Activated CD8-positive, alpha-beta memory T cell treated with anti-CD3 and anti-CD28 coated beads for 1 hour (primary cell): ENCODE data around the gene SSR1.
"Not testable (repeated sequence)": the region's sequence is repeated elsewhere in the genome, so short reads cannot be mapped to it uniquely, and the experiment has no call there.

Source experiments
- DNase-seq, 2 donors: peaks; one replicate each; pipeline ENCODE4 v3.0.0-alpha.2; 2020; ENCODE audit warnings: low read depth in 1 of 2; ENCODE audit errors: extremely low read depth in 1 of 2

Gene SSR1

GRCh38 chr6:7312616-7313504 lies at the start of gene SSR1:
SSR1 (minus strand) TSS chr6:7313199; CDS start chr6:7313120, 79 bp downstream.
- peak; percentile 76 to 90 for DNase-seq

GRCh38 chr6:7351916-7352315 lies 38.9 kb upstream of the SSR1 start:
- not testable (repeated sequence) for DNase-seq

GRCh38 chr6:7350591-7350990 lies 37.6 kb upstream of the SSR1 start:
- DNase-seq, result not testable (repeated sequence)

- not testable (repeated sequence) for DNase-seq
These were observed 34.6 kb upstream of the SSR1 start for GRCh38 chr6:7347551-7347997.

GRCh38 chr6:7344773-7345450 lies 31.9 kb upstream of the SSR1 start:
- DNase-seq, result not testable (repeated sequence)

GRCh38 chr6:7343546-7344475 lies 30.8 kb upstream of the SSR1 start:
- DNase-seq, result no peak

GRCh38 chr6:7341989-7342742 lies 29.2 kb upstream of the SSR1 start:
- DNase-seq, result no peak

- DNase-seq, result no peak
These were observed 28.3 kb upstream of the SSR1 start for GRCh38 chr6:7341271-7341670.

- DNase-seq, result not testable (repeated sequence)
These were observed 26.2 kb upstream of the SSR1 start for GRCh38 chr6:7339007-7339732.

GRCh38 chr6:7338031-7338430 lies 25.0 kb upstream of the SSR1 start:
- no peak for DNase-seq

GRCh38 chr6:7335519-7335918 lies 22.5 kb upstream of the SSR1 start:
- no peak for DNase-seq

- DNase-seq, result no peak
These were observed 21.7 kb upstream of the SSR1 start for GRCh38 chr6:7334685-7335084.

- no peak for DNase-seq
These were observed 19.2 kb upstream of the SSR1 start for GRCh38 chr6:7332090-7332745.

- DNase-seq, result no peak
These were observed 18.5 kb upstream of the SSR1 start for GRCh38 chr6:7331452-7331851.

GRCh38 chr6:7328243-7328642 lies 15.2 kb upstream of the SSR1 start:
- no peak for DNase-seq

GRCh38 chr6:7325750-7326149 lies 12.8 kb upstream of the SSR1 start:
- no peak for DNase-seq

GRCh38 chr6:7324520-7324919 lies 11.5 kb upstream of the SSR1 start:
- no peak for DNase-seq

GRCh38 chr6:7323074-7323473 lies 10.1 kb upstream of the SSR1 start:
- no peak for DNase-seq

GRCh38 chr6:7321866-7322265 lies 8.9 kb upstream of the SSR1 start:
- not testable (repeated sequence) for DNase-seq
